Osteoblast (primary cell): ENCODE data around the gene GOLGA2. TPM values are rescaled to one million over a fixed set of nuclear protein-coding genes. Genes with fewer than 3 reads are reported as not detected.

ENCODE experiments used
- DNase-seq: peaks from one replicate; pipeline ENCODE4 v3.0.0; 2011; ENCODE audit warnings: low spot score, mixed read lengths; ENCODE audit not compliant: insufficient read length; ENCODE audit errors: missing footprints
- H2AFZ ChIP-seq: 2 replicates; pipeline ENCODE4 v1.6.0; 2011; ENCODE audit warnings: mild to moderate bottlenecking, low read length
- H3K27ac ChIP-seq: 2 replicates; pipeline ENCODE4 v1.5.1; 2011; ENCODE audit warnings: mild to moderate bottlenecking, low read depth, low read length, moderate library complexity
- H3K27me3 ChIP-seq: 2 replicates; pipeline ENCODE4 v1.6.0; 2012; ENCODE audit warnings: mild to moderate bottlenecking, control low read depth, inconsistent platforms, low read length, moderate library complexity; ENCODE audit not compliant: insufficient read depth
- H3K36me3 ChIP-seq: 2 replicates; pipeline ENCODE4 v1.5.1; 2011; ENCODE audit warnings: mild to moderate bottlenecking, low read length, control low read depth, moderate library complexity; ENCODE audit not compliant: insufficient read depth
- H3K4me1 ChIP-seq: 2 replicates; pipeline ENCODE4 v1.5.1; 2011; ENCODE audit warnings: mild to moderate bottlenecking, low read length, control low read depth, moderate library complexity; ENCODE audit not compliant: insufficient read depth
- H3K4me2 ChIP-seq: 2 replicates; pipeline ENCODE4 v1.6.0; 2011; ENCODE audit warnings: mild to moderate bottlenecking, low read length; ENCODE audit not compliant: insufficient read depth
- H3K4me3 ChIP-seq: fragments of 200-600 bp; sonication (generic); 3 replicates; pipeline ENCODE4 v1.5.1; 2012; ENCODE audit warnings: mild to moderate bottlenecking, low read length, inconsistent platforms; ENCODE audit not compliant: insufficient read depth
- H3K79me2 ChIP-seq: 2 replicates; pipeline ENCODE4 v1.6.0; 2012; ENCODE audit warnings: mild to moderate bottlenecking, low read length, control low read depth, inconsistent platforms; ENCODE audit not compliant: insufficient read depth
- H3K9me3 ChIP-seq: 2 replicates; pipeline ENCODE4 v1.5.1; 2011; ENCODE audit warnings: low read depth, low read length, control low read depth
- H4K20me1 ChIP-seq: 2 replicates; pipeline ENCODE4 v1.6.0; 2012; ENCODE audit warnings: mild to moderate bottlenecking, low read length, control low read depth; ENCODE audit not compliant: insufficient read depth
- total RNA-seq: library from RNA; depleted of rRNA; stranded (reverse); fragments of >200 nt; gene quantifications from 2 replicates; pipeline ENCODE4 v1.2.3, GENCODE V29; 2012
- TF ChIP-seq, protein P1 (sequence below): IDR thresholded peaks from 2 replicates; pipeline ENCODE4 v1.5.1; 2011; ENCODE audit warnings: mild to moderate bottlenecking, low read depth, low read length, moderate library complexity; ENCODE audit errors: extremely low read depth

The GOLGA2 gene
- total RNA-seq, 1 donor: 121 TPM

DNA sequence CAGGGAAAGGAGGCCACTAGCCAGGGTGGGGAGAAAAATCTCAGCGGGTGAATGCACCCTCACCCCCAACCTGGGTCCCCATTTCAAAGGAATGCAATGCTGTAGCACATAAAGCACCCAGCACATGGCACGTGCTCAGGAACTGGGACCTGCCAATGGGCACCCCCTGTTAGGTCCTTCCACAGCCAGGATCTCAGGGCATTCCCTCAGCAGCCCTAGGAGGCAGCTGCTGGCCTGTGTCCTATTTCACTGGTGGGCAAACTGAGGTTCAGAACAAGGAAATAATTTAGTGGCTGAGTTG lies 63.9 kb downstream of the GOLGA2 start:
- H4K20me1 ChIP-seq: no peaks in the 10 kb centered on the region
- no peaks in the 10 kb centered on the region for H3K36me3 ChIP-seq
- H3K27me3 ChIP-seq: peaks cover 3% of the 10 kb centered on the region
- peaks cover 10% of the 10 kb centered on the region for H3K4me1 ChIP-seq
- H3K4me3 ChIP-seq: no peak overlapping the region
- H3K9me3 ChIP-seq: no peaks in the 10 kb centered on the region
- no peak overlapping the region for H3K27ac ChIP-seq
- DNase-seq: peak; percentile 6
- H3K4me2 ChIP-seq: no peak overlapping the region
- H2AFZ ChIP-seq: no peak overlapping the region
- H3K79me2 ChIP-seq: no peaks in the 10 kb centered on the region
- TF ChIP-seq, protein P1, sequence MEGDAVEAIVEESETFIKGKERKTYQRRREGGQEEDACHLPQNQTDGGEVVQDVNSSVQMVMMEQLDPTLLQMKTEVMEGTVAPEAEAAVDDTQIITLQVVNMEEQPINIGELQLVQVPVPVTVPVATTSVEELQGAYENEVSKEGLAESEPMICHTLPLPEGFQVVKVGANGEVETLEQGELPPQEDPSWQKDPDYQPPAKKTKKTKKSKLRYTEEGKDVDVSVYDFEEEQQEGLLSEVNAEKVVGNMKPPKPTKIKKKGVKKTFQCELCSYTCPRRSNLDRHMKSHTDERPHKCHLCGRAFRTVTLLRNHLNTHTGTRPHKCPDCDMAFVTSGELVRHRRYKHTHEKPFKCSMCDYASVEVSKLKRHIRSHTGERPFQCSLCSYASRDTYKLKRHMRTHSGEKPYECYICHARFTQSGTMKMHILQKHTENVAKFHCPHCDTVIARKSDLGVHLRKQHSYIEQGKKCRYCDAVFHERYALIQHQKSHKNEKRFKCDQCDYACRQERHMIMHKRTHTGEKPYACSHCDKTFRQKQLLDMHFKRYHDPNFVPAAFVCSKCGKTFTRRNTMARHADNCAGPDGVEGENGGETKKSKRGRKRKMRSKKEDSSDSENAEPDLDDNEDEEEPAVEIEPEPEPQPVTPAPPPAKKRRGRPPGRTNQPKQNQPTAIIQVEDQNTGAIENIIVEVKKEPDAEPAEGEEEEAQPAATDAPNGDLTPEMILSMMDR: no peak

DNA sequence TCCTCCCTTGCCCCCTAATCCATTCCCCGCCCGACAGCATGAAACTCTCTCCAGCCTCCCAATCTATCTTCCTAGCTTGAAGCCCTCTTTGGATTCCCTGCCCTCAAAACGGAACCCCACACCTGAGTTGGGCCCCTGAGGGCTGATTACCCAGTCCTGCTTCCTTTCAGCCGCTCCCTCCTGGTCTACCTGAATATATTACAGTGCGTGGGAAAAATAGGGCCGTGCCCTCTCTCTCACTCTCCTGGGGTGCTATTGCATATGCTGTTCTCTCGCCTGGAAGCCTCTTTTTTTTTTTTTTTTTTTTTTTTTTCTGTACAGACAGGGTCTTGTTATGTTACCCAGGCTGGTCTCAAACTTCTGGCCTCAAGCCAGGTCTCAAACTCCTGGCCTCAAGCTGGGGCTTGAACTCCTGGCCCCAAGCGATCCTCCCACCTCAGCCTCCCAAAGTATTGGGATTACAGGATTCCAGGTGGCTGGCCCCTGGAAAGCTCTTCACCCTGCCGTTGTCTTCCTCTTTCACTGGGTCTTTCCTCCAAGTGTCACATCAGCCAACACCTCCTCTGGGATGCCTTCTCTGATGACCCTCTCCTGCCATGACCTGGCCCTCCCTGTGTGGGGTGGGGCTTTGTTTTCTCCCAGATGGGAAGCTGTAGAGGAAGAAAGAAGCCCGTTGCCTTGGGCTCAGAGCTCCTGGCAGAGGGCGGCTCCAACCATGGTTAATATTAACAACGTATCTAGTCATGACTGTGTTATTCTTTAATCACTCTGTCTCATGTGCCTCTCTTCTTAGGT lies 64.4 kb downstream of the GOLGA2 start:
- Histone ChIP-seq H3K27me3 (peaks cover 3% of the 10 kb centered on the region), H4K20me1 (no peaks in the 10 kb centered on the region), H3K4me2 (no peak overlapping the region), H3K27ac (no peak overlapping the region), H2AFZ (no peak overlapping the region), H3K36me3 (no peaks in the 10 kb centered on the region), H3K4me3 (no peak overlapping the region), H3K9me3 (no peaks in the 10 kb centered on the region), H3K79me2 (no peaks in the 10 kb centered on the region), H3K4me1 (peaks cover 5% of the 10 kb centered on the region)
- peak; percentile 79 for DNase-seq
- TF ChIP-seq, protein P1: no peak

DNA sequence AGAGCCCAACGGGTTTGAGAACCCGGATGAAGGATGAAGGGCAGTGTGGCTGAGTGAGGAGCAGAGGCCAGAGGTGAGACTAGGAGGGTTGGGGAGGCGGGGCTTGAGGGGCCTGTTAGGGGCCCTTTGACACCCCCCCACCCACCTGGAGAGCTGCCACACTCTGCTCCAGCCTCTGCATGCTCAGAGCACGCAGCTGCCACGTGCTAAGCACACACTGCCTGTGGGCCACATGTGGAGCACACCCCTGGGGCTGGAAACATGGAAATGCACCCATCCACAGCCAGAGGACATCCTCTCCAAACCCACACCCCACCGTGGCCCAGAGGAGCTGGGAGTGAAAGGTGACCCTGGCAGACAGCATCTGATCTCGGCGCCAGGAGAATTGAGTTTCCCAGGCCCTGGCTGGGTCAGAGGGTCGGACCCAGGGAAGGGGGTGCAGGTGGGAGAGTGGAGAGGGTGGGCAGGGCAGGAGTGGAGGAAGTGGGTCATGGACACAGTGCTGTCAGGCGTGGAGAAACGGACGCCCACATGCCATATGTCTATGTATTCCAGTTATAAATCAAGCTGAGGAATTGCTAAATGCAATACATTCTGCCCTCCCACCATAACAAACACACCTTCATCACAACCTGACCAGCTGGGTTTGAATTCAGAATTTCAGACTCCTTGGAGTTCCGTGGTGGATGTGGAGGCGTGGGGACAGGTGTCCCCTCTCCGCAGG lies 66.7 kb downstream of the GOLGA2 start:
- peaks cover 3% of the 10 kb centered on the region for H3K27me3 ChIP-seq
- H3K79me2 ChIP-seq: no peaks in the 10 kb centered on the region
- TF ChIP-seq, protein P1: no peak
- H2AFZ ChIP-seq: no peak overlapping the region
- peaks cover 2% of the 10 kb centered on the region for H4K20me1 ChIP-seq
- H3K4me2 ChIP-seq: no peak overlapping the region
- no peaks in the 10 kb centered on the region for H3K36me3 ChIP-seq
- DNase-seq: peak; percentile 30
- no peaks in the 10 kb centered on the region for H3K4me1 ChIP-seq
- H3K27ac ChIP-seq: no peak overlapping the region
- no peak overlapping the region for H3K4me3 ChIP-seq
- H3K9me3 ChIP-seq: no peaks in the 10 kb centered on the region

DNA sequence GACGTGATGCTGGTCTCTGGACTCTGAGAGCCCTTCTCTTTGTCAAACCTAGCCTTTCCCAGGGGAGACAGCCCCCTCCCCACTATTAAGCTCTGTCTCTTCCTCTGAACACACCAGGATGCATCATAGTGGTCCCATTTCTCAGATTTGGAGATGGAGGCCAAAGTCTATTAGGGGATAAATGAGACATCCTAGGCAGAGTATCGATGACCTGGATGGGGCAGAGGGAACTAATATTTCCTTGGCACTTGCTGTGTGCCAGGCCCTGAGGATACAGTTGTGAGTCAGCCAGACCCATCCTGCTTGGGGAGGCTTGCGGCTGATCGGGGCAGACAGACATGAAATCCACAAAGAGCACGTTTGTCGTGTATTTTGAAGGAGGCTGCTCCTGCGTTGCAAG lies 67.4 kb downstream of the GOLGA2 start:
- Histone ChIP-seq H2AFZ (no peak overlapping the region), H3K9me3 (no peaks in the 10 kb centered on the region), H3K79me2 (no peaks in the 10 kb centered on the region), H3K27ac (no peak overlapping the region), H3K4me3 (no peak overlapping the region), H3K4me2 (no peak overlapping the region), H4K20me1 (peaks cover 2% of the 10 kb centered on the region), H3K36me3 (no peaks in the 10 kb centered on the region), H3K27me3 (peaks cover 3% of the 10 kb centered on the region), H3K4me1 (peaks cover 4% of the 10 kb centered on the region)
- DNase-seq: peak; percentile 76
- TF ChIP-seq, protein P1: no peak
